K562 (cell line): Measurements from ENCODE around the gene COL23A1. TPM values are rescaled to one million over a fixed set of nuclear protein-coding genes. Genes with fewer than 3 reads are reported as not detected.

ENCODE experiments used
- ATAC-seq: fragments of 200-7000 bp; cut with Tn5 transposase; 3 replicates; pipeline ENCODE4 v1.9.1; 2020; ENCODE audit warnings: moderate library complexity
- BruUV-seq: library from RNA; stranded (reverse); fragments of 400-500 nt; replicated peaks from 2 replicates; lab custom pipeline; 2021; lab: Mats Ljungman, UMichigan
- CTCF ChIA-PET: fragments of 300-600 bp; formaldehyde crosslinking; extraction: SDS; loops from one replicate; lab custom pipeline; 2021; ENCODE audit warnings: low intra/inter-chr PET ratio; lab: Yijun Ruan, JAX
- POLR2A ChIA-PET: fragments of 300-600, 350-650 bp; sonication (Branson Sonifier 250); formaldehyde crosslinking; extraction: SDS; loops from one replicate; lab custom pipeline; 2021; ENCODE audit warnings: antibody characterized with exemption, inconsistent platforms; lab: Yijun Ruan, JAX
- DNase-seq, 4 experiments: peaks; one replicate each; pipeline versions ENCODE4 v3.0.0 to v3.0.0-alpha.2; 2011 to 2018; ENCODE audit warnings: low spot score in 3 of 4, mixed read lengths in 3 of 4; ENCODE audit errors: extremely low read depth in 1 of 4
- FAIRE-seq: peaks from 2 replicates; lab custom pipeline; 2011; peaks lifted over from hg19 to GRCh38; lab: Jason Lieb, UNC
- H2AFZ ChIP-seq: 2 replicates; pipeline ENCODE4 v1.6.0; 2011; ENCODE audit warnings: low read depth, low read length, control low read depth, inconsistent platforms
- H3K27ac ChIP-seq: fragments of 200-600 bp; 3 replicates; pipeline ENCODE4 v1.8.0; 2011; ENCODE audit warnings: low read depth, mild to moderate bottlenecking, control low read depth, inconsistent platforms, low read length, moderate library complexity, mixed read lengths; ENCODE audit errors: extremely low read depth
- H3K27me3 ChIP-seq, 2 experiments: fragments of 300-600 bp in 1 of 2; 2 replicates in 1 of 2; 3 replicates in 1 of 2; pipeline versions ENCODE4 v1.6.0 to v1.8.0; 2011; ENCODE audit warnings: inconsistent platforms in 2 of 2, low read length in 2 of 2, mild to moderate bottlenecking in 1 of 2, mixed read lengths in 1 of 2, moderate library complexity in 1 of 2; ENCODE audit not compliant: control insufficient read depth in 2 of 2, insufficient read depth in 2 of 2
- H3K36me3 ChIP-seq: fragments of 300-600 bp; 3 replicates; pipeline ENCODE4 v1.8.0; 2011; ENCODE audit warnings: mild to moderate bottlenecking, low read length, inconsistent platforms; ENCODE audit not compliant: control insufficient read depth, insufficient read depth
- H3K4me1 ChIP-seq, 2 experiments: fragments of 200-600 bp in 1 of 2; replicated peaks in 1 of 2; 2 replicates in 1 of 2; 3 replicates in 1 of 2; pipeline versions ENCODE4 v1.5.1 to v1.8.0; 2011; ENCODE audit warnings: inconsistent platforms in 2 of 2, low read length in 2 of 2, mild to moderate bottlenecking in 1 of 2, mixed read lengths in 1 of 2, moderate library complexity in 1 of 2; ENCODE audit not compliant: control insufficient read depth in 2 of 2, insufficient read depth in 2 of 2
- H3K4me2 ChIP-seq: 2 replicates; pipeline ENCODE4 v1.6.1; 2011; ENCODE audit warnings: low read length, control low read depth, inconsistent platforms, mixed read lengths; ENCODE audit not compliant: insufficient read depth
- H3K4me3 ChIP-seq: fragments of 200-600 bp; sonication (generic), shearing (Covaris generic); 2 replicates; pipeline ENCODE4 v1.5.1; 2016; ENCODE audit warnings: control low read depth, inconsistent platforms
- H3K79me2 ChIP-seq: fragments of 200-600 bp; 3 replicates; pipeline ENCODE4 v1.8.0; 2011; ENCODE audit warnings: low read length, inconsistent platforms; ENCODE audit not compliant: control insufficient read depth, insufficient read depth
- H3K9ac ChIP-seq, 2 experiments: 2 replicates each; pipeline versions ENCODE4 v1.6.0 to v1.6.1; 2011; ENCODE audit warnings: low read depth in 2 of 2, low read length in 2 of 2, control low read depth in 1 of 2, inconsistent platforms in 1 of 2, mild to moderate bottlenecking in 1 of 2, mixed read lengths in 1 of 2; ENCODE audit not compliant: insufficient read depth in 1 of 2
- H3K9me1 ChIP-seq: one replicate; pipeline ENCODE4 v1.6.0; 2011; ENCODE audit warnings: inconsistent platforms, mild to moderate bottlenecking, low read length, moderate library complexity; ENCODE audit not compliant: control insufficient read depth, insufficient read depth
- H3K9me3 ChIP-seq: replicated peaks from 2 replicates; pipeline ENCODE4 v1.5.1; 2011; ENCODE audit warnings: low read depth, low read length, inconsistent platforms; ENCODE audit not compliant: control insufficient read depth, insufficient read depth
- H4K20me1 ChIP-seq: replicated peaks from 2 replicates; pipeline ENCODE4 v1.6.1; 2011; ENCODE audit warnings: low read length, inconsistent platforms, mixed read lengths; ENCODE audit not compliant: control insufficient read depth, insufficient read depth
- TFE3 ChIP-seq: fragments of 450-650 bp; formaldehyde crosslinking; IDR thresholded peaks from 2 replicates; pipeline ENCODE4 v1.4.0; 2020; ENCODE audit warnings: mild to moderate bottlenecking, mixed read lengths
- ZBTB26 ChIP-seq: fragments of 450-650 bp; formaldehyde crosslinking; IDR thresholded peaks from 2 replicates; pipeline ENCODE4 v1.4.0; 2022; ENCODE audit warnings: missing genetic modification characterization
- WGBS: fragments of 100-300 bp; shearing (Covaris generic); methylation state at CpG from one replicate; pipeline ENCODE4 v1.1.6; 2016; ENCODE audit warnings: low coverage, mixed read lengths; ENCODE audit not compliant: insufficient coverage; ENCODE audit errors: missing lambda C conversion rate; 5-methylcytosine and 5-hydroxymethylcytosine counted together
- in situ Hi-C: fragments of 300-500 bp; cut with MboI; formaldehyde crosslinking; loops from 4 replicates; pipeline ENCODE4 v1.15.0; 2018; ENCODE audit warnings: inconsistent platforms, mixed read lengths
- intact Hi-C: fragments of 100-400 bp; cut with micrococcal nuclease; formaldehyde crosslinking; loops from 2 replicates; pipeline ENCODE4 v1.14.2; 2022
- polyA plus RNA-seq, 8 experiments: library from polyadenylated mRNA; depleted of rRNA in 4 of 8; stranded (reverse) in 5 of 8; unstranded in 3 of 8; fragments of >200 nt; fragmentation: Nextera tagmentation in 2 of 8; fragmentation: Illumina TruSeq in 1 of 8; extraction: Ambion mirVana in 2 of 8; extraction: Trizol in 1 of 8; gene quantifications; 2 replicates each; pipeline versions ENCODE4 v1.2.1 to v1.2.3, GENCODE V29; 2011 to 2014; ENCODE audit warnings: inconsistent platforms in 1 of 8, missing spikeins in 1 of 8
- total RNA-seq, 7 experiments: library from RNA; depleted of rRNA in 6 of 7; stranded (reverse); fragments of >200 nt in 6 of 7; fragmentation: Illumina TruSeq in 2 of 7; extraction: Trizol in 2 of 7; gene quantifications; 2 replicates each; pipeline versions ENCODE4 v1.2.1 to v1.2.3, GENCODE V29; 2011 to 2021; ENCODE audit warnings: low replicate concordance in 1 of 7

The COL23A1 gene
- total and polyA plus RNA-seq, 9 of the 15 experiments (the other 6 are each of a cell fraction or from before 2014, with no cell fraction given), result 0.09 TPM; not detected in 8

- H4K20me1 ChIP-seq, result peaks cover 9% of the 10 kb centered on the region; the same call in 1 of the 2 replicates
- BruUV-seq, result no TSS peak
These were observed 254.7 kb downstream of the COL23A1 start for GRCh38 chr5:178335302-178336030.

More at GRCh38 chr5:178335302-178336030, 254.7 kb downstream of the COL23A1 start:
- ATAC-seq, result no peak
- peaks cover 39 to 94% of the 10 kb centered on the region in 2 experiments for H3K27me3 ChIP-seq
- intact Hi-C loops, result no loop called here
- in situ Hi-C loops, result no loop called here
- no peaks in the 10 kb centered on the region for H3K9me1 ChIP-seq
- ChIA-PET CTCF (interaction anchor here (0.6 kb wide), 1 partner anchor 40 kb away, joined by 4 read pairs; no protein-coding TSS in a partner anchor), POLR2A (no interaction called here)
- no peak overlapping the region for H3K27ac ChIP-seq
- H3K4me2 ChIP-seq, result no peak overlapping the region
- no peaks in the 10 kb centered on the region for H3K9me3 ChIP-seq
- no peak overlapping the region for H2AFZ ChIP-seq
- WGBS, result 2% methylated on average over 8 of the region's 8 CpGs
- no peaks in the 10 kb centered on the region for H3K79me2 ChIP-seq
- no peaks in the 10 kb centered on the region for H3K36me3 ChIP-seq
- no peak overlapping the region for H3K9ac ChIP-seq
- H3K4me1 ChIP-seq, result peaks cover 0 to 7% of the 10 kb centered on the region in 2 experiments; a peak in 2 of 5 replicates
- no peak for DNase-seq
- no peak for TF ChIP-seq ZBTB26 (CRISPR knock-in tag)
- TF ChIP-seq TFE3, result peak; percentile 81
- no peak for FAIRE-seq
- no peak overlapping the region for H3K4me3 ChIP-seq
